Prostate gland (tissue), 2 donors: ENCODE measurements around the gene MACIR. TPM values are rescaled to one million over a fixed set of nuclear protein-coding genes. Genes with fewer than 3 reads are reported as not detected.
A peak's percentile ranks its signal among the peaks of the same experiment; 100 is the strongest.

Experiments
- DNase-seq: peaks from one replicate; pipeline ENCODE4 v3.0.0-alpha.2; 2019; ENCODE audit warnings: low spot score
- H3K27ac ChIP-seq, 2 donors: fragments of 200-600 bp; sonication (generic); 2 replicates each; pipeline ENCODE4 v1.5.1; 2017 to 2019
- H3K27me3 ChIP-seq: fragments of 200-600 bp; sonication (generic); replicated peaks from 2 replicates; pipeline ENCODE4 v1.5.1; 2019; ENCODE audit not compliant: insufficient read depth
- H3K36me3 ChIP-seq, 2 donors: fragments of 200-600 bp; sonication (generic); 1 replicate in 1 of 2; 2 replicates in 1 of 2; pipeline versions ENCODE4 v1.5.1 to v1.8.1; 2017 to 2019
- H3K4me1 ChIP-seq: fragments of 200-600 bp; sonication (generic); replicated peaks from 2 replicates; pipeline ENCODE4 v1.5.1; 2019
- H3K4me3 ChIP-seq, 2 donors: fragments of 200-600 bp; sonication (generic); 2 replicates each; pipeline ENCODE4 v1.5.1; 2017 to 2019
- H3K9me3 ChIP-seq: fragments of 200-600 bp; sonication (generic); 2 replicates; pipeline ENCODE4 v1.5.1; 2017
- CTCF ChIP-seq, 4 experiments: fragments of 200-600 bp in 2 of 4; fragments of 450-650 bp in 2 of 4; sonication (generic) in 2 of 4; IDR thresholded peaks; 1 replicate in 3 of 4; 2 replicates in 1 of 4; pipeline ENCODE4 v1.5.1; 2016 to 2019; ENCODE audit warnings: antibody characterized with exemption in 4 of 4, mild to moderate bottlenecking in 2 of 4, moderate library complexity in 2 of 4
- POLR2A ChIP-seq: fragments of 450-650 bp; IDR thresholded peaks from one replicate; pipeline ENCODE4 v1.6.1; 2016; ENCODE audit warnings: antibody characterized with exemption, mild to moderate bottlenecking
- POLR2AphosphoS5 ChIP-seq: sonication (generic); formaldehyde crosslinking; IDR thresholded peaks from one replicate; pipeline ENCODE4 v1.6.1; 2017; ENCODE audit warnings: antibody characterized with exemption
- WGBS: methylation state at CpG from one replicate; pipeline ENCODE4 v1.1.5; 2018; 5-methylcytosine and 5-hydroxymethylcytosine counted together
- intact Hi-C: fragments of 100-400 bp; cut with DNase I; formaldehyde crosslinking; loops from one replicate; pipeline ENCODE4 v1.14.2; 2022
- total RNA-seq, 2 donors: library from RNA; depleted of rRNA; stranded (reverse); fragments of >200 nt; gene quantifications; one replicate each; pipeline ENCODE4 v1.1.0, GENCODE V29; 2016

MACIR gene
- total RNA-seq, 2 donors from 2014 or later = 10.4 to 20.1 TPM

- H3K9me3 ChIP-seq = no peaks in the 10 kb centered on the region
- H3K27ac ChIP-seq = no peak overlapping the region
- H3K36me3 ChIP-seq = no peaks in the 10 kb centered on the region
- no peaks in the 10 kb centered on the region for H3K4me1 ChIP-seq
- H3K4me3 ChIP-seq = no peak overlapping the region
- DNase-seq = no peak
- H3K27me3 ChIP-seq = no peaks in the 10 kb centered on the region
- no peak for TF ChIP-seq POLR2AphosphoS5
- no peak for TF ChIP-seq POLR2A
- TF ChIP-seq CTCF (IDR thresholded peaks at IDR 0.05) = no peak
- WGBS = 57% methylated on average over 1 of the region's 1 CpG
- intact Hi-C loops = no loop called here
These were observed 3.6 kb upstream of the MACIR start for GRCh38 chr5:103254921-103255320.

GRCh38 chr5:103255691-103256090, 2.9 kb upstream of the MACIR start:
- H3K4me3 ChIP-seq = no peak overlapping the region
- H3K27me3 ChIP-seq = no peaks in the 10 kb centered on the region
- no peaks in the 10 kb centered on the region for H3K4me1 ChIP-seq
- H3K9me3 ChIP-seq = no peaks in the 10 kb centered on the region
- no peaks in the 10 kb centered on the region for H3K36me3 ChIP-seq
- WGBS = 96% methylated on average over 7 of the region's 7 CpGs
- DNase-seq = no peak
- intact Hi-C loops = no loop called here
- TF ChIP-seq CTCF (IDR thresholded peaks at IDR 0.05) (no peak), POLR2A (no peak), POLR2AphosphoS5 (no peak)
- no peak overlapping the region for H3K27ac ChIP-seq

- DNase-seq = no peak
- H3K4me1 ChIP-seq = no peaks in the 10 kb centered on the region
- H3K27me3 ChIP-seq = no peaks in the 10 kb centered on the region
- TF ChIP-seq CTCF (IDR thresholded peaks at IDR 0.05) (no peak), POLR2A (no peak), POLR2AphosphoS5 (no peak)
- no peaks in the 10 kb centered on the region for H3K36me3 ChIP-seq
- intact Hi-C loops = no loop called here
- no peaks in the 10 kb centered on the region for H3K9me3 ChIP-seq
- WGBS = 86% methylated on average over 4 of the region's 4 CpGs
- no peak overlapping the region for H3K4me3 ChIP-seq
- H3K27ac ChIP-seq = no peak overlapping the region
These were observed 2.4 kb upstream of the MACIR start for GRCh38 chr5:103256178-103256577.

- H3K36me3 ChIP-seq = no peaks in the 10 kb centered on the region
- H3K9me3 ChIP-seq = no peaks in the 10 kb centered on the region
- DNase-seq = peak; percentile 38
- WGBS = under 1% methylated on average over 68 of the region's 91 CpGs
- peak overlapping the region; percentile 67 to 82 for H3K4me3 ChIP-seq
- intact Hi-C loops = no loop called here
- H3K27me3 ChIP-seq = no peaks in the 10 kb centered on the region
- H3K27ac ChIP-seq = peak overlapping the region; percentile 75 to 76
- H3K4me1 ChIP-seq = no peaks in the 10 kb centered on the region
- no peak for TF ChIP-seq POLR2AphosphoS5
- no peak for TF ChIP-seq POLR2A
- TF ChIP-seq CTCF (IDR thresholded peaks at IDR 0.05) = no peak
These were observed 568 bp downstream of the MACIR start for GRCh38 chr5:103258957-103259704.
